Keratinocyte (primary cell): ENCODE measurements around the gene KCTD17. TPM values are rescaled to one million over a fixed set of nuclear protein-coding genes. Genes with fewer than 3 reads are reported as not detected.

Source experiments
- DNase-seq: peaks from one replicate; pipeline ENCODE4 v3.0.0-alpha.2; 2011; ENCODE audit warnings: low read depth, missing footprints, low spot score
- FAIRE-seq: peaks from 2 replicates; lab custom pipeline; 2011; peaks lifted over from hg19 to GRCh38; lab: Jason Lieb, UNC
- H2AFZ ChIP-seq: 2 replicates; pipeline ENCODE4 v1.6.0; 2012; ENCODE audit warnings: low read length, control low read depth, inconsistent platforms; ENCODE audit not compliant: control insufficient read depth
- H3K27ac ChIP-seq: 2 replicates; pipeline ENCODE4 v1.5.1; 2011; ENCODE audit warnings: low read length; ENCODE audit not compliant: control insufficient read depth, insufficient read depth
- H3K27me3 ChIP-seq: 3 replicates; pipeline ENCODE4 v1.6.0; 2011; ENCODE audit warnings: low read length; ENCODE audit not compliant: control insufficient read depth, insufficient read depth; ENCODE audit errors: extremely low read depth
- H3K36me3 ChIP-seq, 2 experiments: 2 replicates in 1 of 2; 3 replicates in 1 of 2; pipeline ENCODE4 v1.5.1; 2011; ENCODE audit warnings: low read length in 2 of 2, mild to moderate bottlenecking in 1 of 2; ENCODE audit not compliant: control insufficient read depth in 2 of 2, insufficient read depth in 2 of 2; ENCODE audit errors: extremely low read depth in 1 of 2
- H3K4me1 ChIP-seq: 3 replicates; pipeline ENCODE4 v1.5.1; 2011; ENCODE audit warnings: low read length; ENCODE audit not compliant: control insufficient read depth, insufficient read depth; ENCODE audit errors: extremely low read depth
- H3K4me2 ChIP-seq: 3 replicates; pipeline ENCODE4 v1.6.0; 2011; ENCODE audit warnings: low read depth, low read length; ENCODE audit not compliant: control insufficient read depth, insufficient read depth; ENCODE audit errors: extremely low read depth
- H3K4me3 ChIP-seq, 3 experiments: fragments of 200-600 bp in 1 of 3; sonication (generic) in 1 of 3; 2 replicates in 2 of 3; 3 replicates in 1 of 3; pipeline ENCODE4 v1.5.1; 2011 to 2016; ENCODE audit warnings: low read length in 3 of 3, mild to moderate bottlenecking in 3 of 3, control low read depth in 2 of 3, inconsistent platforms in 1 of 3, low read depth in 1 of 3, mixed read lengths in 1 of 3, mixed run types in 1 of 3, moderate library complexity in 1 of 3; ENCODE audit not compliant: control insufficient read depth in 2 of 3, insufficient read depth in 2 of 3; ENCODE audit errors: extremely low read depth in 1 of 3
- H3K79me2 ChIP-seq: 2 replicates; pipeline ENCODE4 v1.6.0; 2012; ENCODE audit warnings: low read length; ENCODE audit not compliant: control insufficient read depth, insufficient read depth
- H3K9ac ChIP-seq: 3 replicates; pipeline ENCODE4 v1.6.0; 2011; ENCODE audit warnings: low read length; ENCODE audit not compliant: control insufficient read depth, insufficient read depth; ENCODE audit errors: extremely low read depth
- H3K9me1 ChIP-seq: 3 replicates; pipeline ENCODE4 v1.6.0; 2011; ENCODE audit warnings: low read length; ENCODE audit not compliant: control insufficient read depth, insufficient read depth; ENCODE audit errors: extremely low read depth
- H3K9me3 ChIP-seq: 2 replicates; pipeline ENCODE4 v1.5.1; 2012; ENCODE audit warnings: low read depth, low read length; ENCODE audit not compliant: control insufficient read depth
- H4K20me1 ChIP-seq: 3 replicates; pipeline ENCODE4 v1.6.0; 2011; ENCODE audit warnings: low read length; ENCODE audit not compliant: control insufficient read depth, insufficient read depth; ENCODE audit errors: extremely low read depth
- EZH2 ChIP-seq: IDR thresholded peaks from one replicate; pipeline ENCODE4 v1.6.1; 2012; ENCODE audit warnings: inconsistent platforms, mild to moderate bottlenecking, low read length, moderate library complexity
- dilution Hi-C: fragments of 300-500 bp; cut with MboI; formaldehyde crosslinking; loops from one replicate; pipeline ENCODE4 v1.7.0; 2020; ENCODE audit warnings: low sequenced_read_pairs; ENCODE audit not compliant: extremely low pct_ligation_motif_present
- polyA plus RNA-seq, 5 experiments: library from polyadenylated mRNA; depleted of rRNA in 3 of 5; stranded (reverse) in 3 of 5; stranded (forward) in 1 of 5; unstranded in 1 of 5; fragments of >200 nt; gene quantifications; 1 replicate in 1 of 5; 2 replicates in 3 of 5; 3 replicates in 1 of 5; pipeline versions ENCODE4 v1.2.1 to v1.2.3, GENCODE V29; 2011 to 2012; ENCODE audit warnings: missing spikeins in 2 of 5, low read depth in 1 of 5, low replicate concordance in 1 of 5
- TF ChIP-seq, protein P1 (sequence below), 3 experiments: IDR thresholded peaks in 1 of 3; conservative IDR thresholded peaks in 1 of 3; optimal IDR thresholded peaks in 1 of 3; 2 replicates in 2 of 3; 3 replicates in 1 of 3; pipeline versions ENCODE3 to v1.5.1; 2011; ENCODE audit warnings: low read length in 3 of 3, mild to moderate bottlenecking in 3 of 3, moderate library complexity in 2 of 3, control low read depth in 1 of 3, inconsistent platforms in 1 of 3; ENCODE audit not compliant: insufficient read depth in 2 of 3; ENCODE audit errors: extremely low read depth in 1 of 3

KCTD17 gene
- polyA plus RNA-seq, 1 donor (not counting 4 experiments of a cell fraction or from before 2014, with no cell fraction given) = 16.3 TPM

DNA sequence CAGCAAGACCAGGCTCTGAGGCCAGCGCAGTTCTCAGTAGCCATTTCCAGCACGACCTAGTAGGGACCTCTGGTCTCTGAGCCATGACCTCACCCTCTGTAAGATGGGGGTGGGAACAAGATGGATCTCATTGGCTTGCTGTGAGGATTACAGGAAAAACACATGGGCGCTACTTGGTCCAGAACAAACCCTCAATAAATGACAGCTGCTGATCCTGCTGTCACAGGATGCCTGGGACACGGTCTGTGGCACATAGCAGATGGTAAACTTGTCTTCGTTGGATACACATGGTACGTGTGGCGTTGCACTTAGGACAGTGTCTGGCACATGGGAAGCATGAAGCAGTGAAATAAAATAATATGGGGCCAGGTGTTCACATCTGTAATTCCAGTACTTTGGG is 4.5 kb upstream of the KCTD17 start:
- Histone ChIP-seq H3K79me2 (no peaks in the 10 kb centered on the region), H3K36me3 (no peaks in the 10 kb centered on the region), H3K27ac (no peak overlapping the region), H3K4me3 (no peak overlapping the region), H3K27me3 (no peaks in the 10 kb centered on the region), H3K4me1 (peaks cover 6% of the 10 kb centered on the region), H3K4me2 (no peak overlapping the region), H2AFZ (no peak overlapping the region), H3K9me3 (no peaks in the 10 kb centered on the region), H3K9ac (no peak overlapping the region), H3K9me1 (no peaks in the 10 kb centered on the region), H4K20me1 (no peaks in the 10 kb centered on the region)
- FAIRE-seq (no peak), DNase-seq (no peak)
- no peak for TF ChIP-seq EZH2
- TF ChIP-seq, protein P1, sequence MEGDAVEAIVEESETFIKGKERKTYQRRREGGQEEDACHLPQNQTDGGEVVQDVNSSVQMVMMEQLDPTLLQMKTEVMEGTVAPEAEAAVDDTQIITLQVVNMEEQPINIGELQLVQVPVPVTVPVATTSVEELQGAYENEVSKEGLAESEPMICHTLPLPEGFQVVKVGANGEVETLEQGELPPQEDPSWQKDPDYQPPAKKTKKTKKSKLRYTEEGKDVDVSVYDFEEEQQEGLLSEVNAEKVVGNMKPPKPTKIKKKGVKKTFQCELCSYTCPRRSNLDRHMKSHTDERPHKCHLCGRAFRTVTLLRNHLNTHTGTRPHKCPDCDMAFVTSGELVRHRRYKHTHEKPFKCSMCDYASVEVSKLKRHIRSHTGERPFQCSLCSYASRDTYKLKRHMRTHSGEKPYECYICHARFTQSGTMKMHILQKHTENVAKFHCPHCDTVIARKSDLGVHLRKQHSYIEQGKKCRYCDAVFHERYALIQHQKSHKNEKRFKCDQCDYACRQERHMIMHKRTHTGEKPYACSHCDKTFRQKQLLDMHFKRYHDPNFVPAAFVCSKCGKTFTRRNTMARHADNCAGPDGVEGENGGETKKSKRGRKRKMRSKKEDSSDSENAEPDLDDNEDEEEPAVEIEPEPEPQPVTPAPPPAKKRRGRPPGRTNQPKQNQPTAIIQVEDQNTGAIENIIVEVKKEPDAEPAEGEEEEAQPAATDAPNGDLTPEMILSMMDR (optimal IDR thresholded peaks at IDR 0.05 in 1 of 3, IDR thresholded peaks at IDR 0.05 in 1 of 3, conservative IDR thresholded peaks at IDR 0.05 in 1 of 3; ENCODE audit: extremely low read depth in 1 of 3, insufficient read depth in 2 of 3, low read length in 3 of 3) = no peak
- dilution Hi-C loops = no loop called here

- H3K9ac ChIP-seq = no peak overlapping the region
These were observed 3.4 kb upstream of the KCTD17 start for GRCh38 chr22:37048133-37048532.

More at GRCh38 chr22:37048133-37048532, 3.4 kb upstream of the KCTD17 start:
- dilution Hi-C loops = no loop called here
- no peaks in the 10 kb centered on the region for H3K9me3 ChIP-seq
- H3K4me1 ChIP-seq = peaks cover 10% of the 10 kb centered on the region
- no peaks in the 10 kb centered on the region for H3K79me2 ChIP-seq
- H3K36me3 ChIP-seq = no peaks in the 10 kb centered on the region
- H3K4me2 ChIP-seq = no peak overlapping the region
- no peaks in the 10 kb centered on the region for H3K27me3 ChIP-seq
- TF ChIP-seq, protein P1 (optimal IDR thresholded peaks at IDR 0.05 in 1 of 3, IDR thresholded peaks at IDR 0.05 in 1 of 3, conservative IDR thresholded peaks at IDR 0.05 in 1 of 3; ENCODE audit: extremely low read depth in 1 of 3, insufficient read depth in 2 of 3, low read length in 3 of 3) = no peak
- TF ChIP-seq EZH2 = no peak
- no peaks in the 10 kb centered on the region for H3K9me1 ChIP-seq
- no peaks in the 10 kb centered on the region for H4K20me1 ChIP-seq
- FAIRE-seq = no peak
- no peak overlapping the region for H2AFZ ChIP-seq
- no peak for DNase-seq
- H3K4me3 ChIP-seq = no peak overlapping the region
- no peak overlapping the region for H3K27ac ChIP-seq
